HG03442 (cell line): Measurements from ENCODE around the gene TMEM209.
"Not testable (repeated sequence)": the region's sequence is repeated elsewhere in the genome, so short reads cannot be mapped to it uniquely, and the experiment has no call there.

ENCODE experiments used
- ATAC-seq: cut with Tn5 transposase; IDR thresholded peaks from one replicate; pipeline ENCODE4 v1.9.1; 2021; ENCODE audit warnings: mild to moderate bottlenecking, moderate library complexity; ENCODE audit not compliant: unreplicated experiment

TMEM209 gene

GRCh38 chr7:130129011-130129411 lies 76.2 kb downstream of the TMEM209 start:
- ATAC-seq, result no peak

GRCh38 chr7:130127821-130128317 lies 77.3 kb downstream of the TMEM209 start:
- no peak for ATAC-seq

- ATAC-seq, result no peak
Measured at GRCh38 chr7:130127404-130127803, 77.8 kb downstream of the TMEM209 start.

- ATAC-seq, result not testable (repeated sequence)
Measured at GRCh38 chr7:130126840-130127239, 78.4 kb downstream of the TMEM209 start.

GRCh38 chr7:130124711-130125110 lies 80.5 kb downstream of the TMEM209 start:
- ATAC-seq, result no peak

- ATAC-seq, result no peak
Measured at GRCh38 chr7:130123501-130123900, 81.7 kb downstream of the TMEM209 start.

- ATAC-seq, result no peak
Measured at GRCh38 chr7:130118801-130119200, 86.4 kb downstream of the TMEM209 start.

- ATAC-seq, result no peak
Measured at GRCh38 chr7:130118294-130118693, 86.9 kb downstream of the TMEM209 start.

GRCh38 chr7:130114776-130115175 lies 90.4 kb downstream of the TMEM209 start:
- no peak for ATAC-seq
